KOPT-K1 (cell line): ENCODE data around the gene ADPRS.
A peak's percentile ranks its signal among the peaks of the same experiment; 100 is the strongest.

Source experiments
- H3K27ac ChIP-seq: fragments of 200-600 bp; sonication (generic); 2 replicates; pipeline ENCODE4 v1.5.1; 2016; ENCODE audit warnings: antibody characterized with exemption, mild to moderate bottlenecking, low read depth, low read length; ENCODE audit not compliant: poor library complexity, severe bottlenecking
- H3K36me3 ChIP-seq: fragments of 200-600 bp; sonication (generic); 2 replicates; pipeline ENCODE4 v1.5.1; 2017; ENCODE audit warnings: antibody characterized with exemption, mild to moderate bottlenecking, low read length, moderate library complexity; ENCODE audit not compliant: insufficient read depth
- H3K9me3 ChIP-seq: fragments of 200-600 bp; sonication (generic); 2 replicates; pipeline ENCODE4 v1.5.1; 2017; ENCODE audit warnings: antibody characterized with exemption, low read length, mild to moderate bottlenecking; ENCODE audit not compliant: insufficient read depth, poor library complexity, severe bottlenecking

ADPRS gene, protein sequence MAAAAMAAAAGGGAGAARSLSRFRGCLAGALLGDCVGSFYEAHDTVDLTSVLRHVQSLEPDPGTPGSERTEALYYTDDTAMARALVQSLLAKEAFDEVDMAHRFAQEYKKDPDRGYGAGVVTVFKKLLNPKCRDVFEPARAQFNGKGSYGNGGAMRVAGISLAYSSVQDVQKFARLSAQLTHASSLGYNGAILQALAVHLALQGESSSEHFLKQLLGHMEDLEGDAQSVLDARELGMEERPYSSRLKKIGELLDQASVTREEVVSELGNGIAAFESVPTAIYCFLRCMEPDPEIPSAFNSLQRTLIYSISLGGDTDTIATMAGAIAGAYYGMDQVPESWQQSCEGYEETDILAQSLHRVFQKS

DNA sequence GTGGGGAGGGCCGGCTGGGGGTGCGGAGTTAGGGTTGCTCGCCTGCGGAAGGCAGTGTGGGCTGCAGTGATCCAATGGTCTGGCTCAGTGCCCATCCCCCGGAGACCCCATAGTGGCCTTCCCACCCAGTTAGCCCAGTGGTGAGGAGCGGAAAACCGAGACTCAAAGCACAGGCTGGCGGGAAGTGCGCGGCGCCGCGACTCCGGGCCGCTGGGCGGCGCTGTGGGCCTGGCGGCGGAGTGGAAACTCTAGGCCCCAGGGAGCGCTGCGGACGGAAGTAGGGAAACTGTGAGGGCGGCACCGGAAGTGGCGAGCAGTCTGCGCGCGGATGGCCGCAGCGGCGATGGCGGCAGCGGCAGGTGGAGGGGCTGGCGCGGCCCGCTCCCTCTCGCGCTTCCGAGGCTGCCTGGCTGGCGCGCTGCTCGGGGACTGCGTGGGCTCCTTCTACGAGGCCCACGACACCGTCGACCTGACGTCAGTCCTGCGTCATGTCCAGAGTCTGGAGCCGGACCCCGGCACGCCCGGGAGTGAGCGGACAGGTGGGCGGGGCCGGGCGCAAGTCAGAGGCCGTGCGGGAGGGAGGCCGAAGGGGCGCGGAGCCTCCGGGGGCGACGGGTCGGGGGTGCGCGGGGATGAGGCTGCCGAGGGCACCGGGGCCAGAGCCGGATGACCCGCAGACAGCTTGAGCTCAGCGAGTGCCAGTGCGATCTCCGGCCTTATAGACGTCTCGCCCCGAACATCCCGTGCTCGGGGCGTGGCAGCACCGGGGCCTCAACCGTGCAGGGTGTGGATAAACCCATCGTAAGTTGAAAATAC lies at the start of gene ADPRS:
ADPRS (plus strand) TSS at position 316 of the 816 bp plus-strand sequence; CDS start at position 329, 13 bp downstream.
- H3K36me3 ChIP-seq: peaks cover 31% of the 10 kb centered on the region
- no peaks in the 10 kb centered on the region for H3K9me3 ChIP-seq
- peak within 1 kb of the TSS; percentile 75 for H3K27ac ChIP-seq

DNA sequence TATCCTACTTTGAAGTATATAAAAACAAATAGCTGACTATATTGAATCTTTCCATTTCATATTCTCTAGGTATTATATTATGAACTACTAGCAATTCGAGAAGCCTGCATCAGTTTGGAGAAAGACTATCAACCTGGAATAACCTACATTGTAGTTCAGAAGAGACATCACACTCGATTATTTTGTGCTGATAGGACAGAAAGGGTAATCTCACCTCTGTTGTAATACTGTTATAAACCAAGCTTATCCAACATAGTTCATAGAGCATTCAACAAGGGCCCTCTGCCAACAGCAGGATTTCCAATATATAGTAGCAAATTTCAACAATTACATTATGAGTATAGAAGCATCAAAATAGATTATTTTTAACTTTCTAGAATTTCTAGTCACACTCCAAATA lies 48.5 kb upstream of the ADPRS start:
- peaks cover 83% of the 10 kb centered on the region for H3K36me3 ChIP-seq
- no peak overlapping the region for H3K27ac ChIP-seq
- H3K9me3 ChIP-seq: no peaks in the 10 kb centered on the region

DNA sequence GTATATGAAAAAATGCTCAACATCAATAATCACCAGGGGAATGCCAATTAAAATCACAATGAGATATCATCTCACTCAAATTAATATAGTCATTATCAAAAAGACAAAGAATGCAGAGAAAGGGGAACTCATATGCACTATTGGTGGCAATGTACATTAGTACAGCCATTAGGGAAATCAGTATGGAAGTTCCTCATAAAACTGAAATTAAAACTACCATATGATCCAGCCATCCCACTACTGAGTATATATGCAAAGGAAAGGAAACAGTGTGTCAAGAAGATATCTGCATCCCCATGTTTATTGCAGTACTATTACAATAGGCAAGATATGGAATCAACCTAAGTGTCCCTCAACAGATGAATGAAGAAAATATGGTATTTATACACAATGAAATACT lies 36.9 kb upstream of the ADPRS start:
- H3K36me3 ChIP-seq: peaks cover 52% of the 10 kb centered on the region
- no peaks in the 10 kb centered on the region for H3K9me3 ChIP-seq
- no peak overlapping the region for H3K27ac ChIP-seq

DNA sequence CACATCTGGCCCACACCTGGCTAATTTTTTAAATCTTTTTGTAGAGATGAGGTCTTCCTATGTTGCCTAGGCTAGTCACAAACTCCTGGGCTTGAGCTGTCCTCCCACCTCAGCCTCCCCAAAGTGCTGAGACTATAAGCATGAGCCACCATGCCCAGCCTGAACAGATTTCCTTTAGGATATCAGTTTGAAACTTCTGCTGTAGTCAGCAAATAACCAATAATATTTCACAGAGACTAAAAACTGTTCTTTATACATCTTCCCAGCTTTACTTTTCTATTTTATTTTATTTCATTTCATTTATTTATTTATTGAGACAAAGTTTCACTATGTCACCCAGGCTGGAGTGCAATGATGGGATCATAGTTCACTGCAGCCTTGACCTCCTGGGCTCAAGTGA lies 34.7 kb upstream of the ADPRS start:
- Histone ChIP-seq H3K27ac (no peak overlapping the region), H3K9me3 (no peaks in the 10 kb centered on the region), H3K36me3 (peaks cover 35% of the 10 kb centered on the region)

DNA sequence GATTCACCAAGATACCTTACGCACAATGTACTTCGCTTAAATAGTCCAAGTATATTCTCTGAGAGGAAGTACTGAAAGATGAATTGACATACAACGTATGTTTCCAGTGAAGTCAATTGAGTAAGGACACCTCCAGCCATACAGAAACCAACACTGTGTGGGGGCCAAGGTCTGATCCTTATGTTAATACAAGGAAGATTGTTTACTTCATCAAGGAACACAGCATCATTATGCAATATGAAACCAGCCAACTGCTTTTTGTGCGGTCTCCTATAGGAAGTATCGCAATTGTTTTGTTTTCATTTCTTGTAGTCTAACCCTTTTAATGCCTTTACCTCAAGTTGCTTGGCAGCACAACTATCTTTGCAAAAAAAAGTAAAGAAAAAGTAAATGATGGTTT lies 33.0 kb upstream of the ADPRS start:
- Histone ChIP-seq H3K9me3 (no peaks in the 10 kb centered on the region), H3K27ac (no peak overlapping the region), H3K36me3 (peaks cover 31% of the 10 kb centered on the region)

DNA sequence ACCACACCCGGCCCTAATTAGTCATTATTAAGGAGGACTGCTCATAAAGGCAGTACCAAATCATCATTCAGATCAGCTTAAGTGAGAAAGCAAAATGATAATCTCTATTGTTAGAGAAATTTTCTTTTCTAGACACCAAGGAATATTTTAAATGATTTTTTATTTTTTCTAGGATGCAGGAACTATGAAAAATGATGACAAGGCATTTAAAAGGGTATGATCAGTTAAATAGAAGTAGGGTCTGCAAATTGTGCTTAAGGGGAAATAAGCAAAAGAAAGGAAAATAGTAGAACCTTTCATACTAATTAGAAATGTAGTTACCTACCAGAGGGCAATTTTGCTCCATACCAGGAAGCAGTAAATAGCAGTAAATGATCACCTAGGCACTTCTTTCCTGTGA lies 26.4 kb upstream of the ADPRS start:
- H3K27ac ChIP-seq: no peak overlapping the region
- H3K9me3 ChIP-seq: no peaks in the 10 kb centered on the region
- peaks cover 11% of the 10 kb centered on the region for H3K36me3 ChIP-seq

DNA sequence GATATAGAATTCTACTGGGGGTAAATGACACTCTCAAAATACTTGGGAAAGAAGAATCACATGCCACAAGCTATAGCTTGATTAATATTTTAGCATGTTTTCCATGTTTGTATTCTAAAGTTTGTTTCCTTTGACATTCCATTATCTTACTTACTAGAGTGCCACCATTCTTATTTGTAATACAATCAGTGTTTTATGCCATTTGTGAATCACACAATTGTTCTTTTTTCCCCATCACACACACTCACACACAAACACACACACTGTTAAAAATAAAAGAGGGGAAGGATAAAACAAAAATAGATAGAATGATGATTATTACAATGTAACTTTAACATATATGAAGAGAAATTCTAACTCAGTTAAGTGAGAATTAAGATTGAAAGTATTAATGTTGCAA lies 20.8 kb upstream of the ADPRS start:
- Histone ChIP-seq H3K9me3 (no peaks in the 10 kb centered on the region), H3K27ac (no peak overlapping the region), H3K36me3 (no peaks in the 10 kb centered on the region)

DNA sequence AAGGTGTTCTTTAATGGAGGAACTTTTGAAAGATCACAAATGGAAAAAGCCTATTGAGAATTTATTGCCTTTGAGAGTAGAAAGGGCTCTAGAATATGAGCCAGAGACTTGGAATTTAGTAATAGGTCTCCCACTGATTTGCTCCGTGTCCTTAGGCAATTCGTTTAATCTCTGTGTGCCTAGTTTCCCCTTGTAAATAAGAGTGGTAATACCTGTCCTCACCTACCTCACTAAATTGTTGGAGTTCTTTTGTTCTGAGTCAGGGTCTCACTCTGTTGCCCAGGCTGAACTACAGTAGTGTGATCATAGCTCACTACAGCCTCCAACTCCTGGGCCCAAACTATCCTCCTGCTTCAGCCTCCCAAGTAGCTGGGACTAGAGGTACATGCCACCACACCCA lies 19.8 kb upstream of the ADPRS start:
- no peaks in the 10 kb centered on the region for H3K9me3 ChIP-seq
- no peak overlapping the region for H3K27ac ChIP-seq
- no peaks in the 10 kb centered on the region for H3K36me3 ChIP-seq

DNA sequence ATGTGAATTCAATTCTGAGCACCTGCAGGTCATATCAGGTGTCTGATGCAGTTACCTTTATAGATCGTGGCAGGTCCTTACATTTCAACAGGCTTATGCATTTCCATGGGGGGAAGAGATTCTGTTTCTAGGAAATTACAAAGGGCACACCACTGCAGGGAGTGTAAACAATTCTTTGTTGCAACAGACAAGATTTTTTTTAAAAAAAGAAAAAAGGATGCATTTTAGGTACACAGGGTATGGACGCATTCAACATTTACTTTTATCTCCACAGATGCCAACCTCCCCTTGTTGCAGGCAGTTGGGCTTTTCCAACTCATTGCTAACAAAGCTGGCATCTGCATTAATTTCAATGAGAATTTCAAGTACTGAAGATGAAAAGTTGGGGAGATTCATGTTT lies 18.3 kb upstream of the ADPRS start:
- Histone ChIP-seq H3K36me3 (no peaks in the 10 kb centered on the region), H3K9me3 (no peaks in the 10 kb centered on the region), H3K27ac (no peak overlapping the region)

DNA sequence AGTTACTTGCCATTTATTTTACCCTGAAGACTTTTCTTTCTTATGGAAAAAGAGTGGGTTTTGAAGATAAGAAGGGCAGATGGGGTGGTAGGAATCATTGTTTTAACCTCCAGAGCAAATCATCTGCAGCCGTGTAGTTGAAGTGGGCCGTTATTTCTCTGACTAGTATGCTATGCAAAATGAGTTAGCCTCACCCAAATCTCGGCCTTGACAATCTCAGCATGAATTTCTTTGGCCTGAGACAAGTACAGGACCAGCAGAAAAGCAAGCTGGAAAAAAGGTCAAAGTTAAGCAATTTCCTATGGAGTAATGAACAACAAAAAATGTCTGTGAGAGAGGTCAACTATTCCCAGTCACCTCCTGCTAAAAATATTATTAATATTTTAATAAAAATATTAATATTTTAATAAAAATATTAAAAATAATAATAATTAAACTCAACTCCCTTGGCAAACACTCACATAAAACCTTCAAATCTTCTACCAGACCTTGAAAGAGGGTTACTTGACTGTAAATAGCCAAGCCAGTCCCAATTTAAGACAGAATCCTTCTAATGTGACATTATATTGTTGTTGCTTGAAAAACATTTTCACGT lies 11.6 kb upstream of the ADPRS start:
- Histone ChIP-seq H3K9me3 (no peaks in the 10 kb centered on the region), H3K36me3 (no peaks in the 10 kb centered on the region), H3K27ac (no peak overlapping the region)

DNA sequence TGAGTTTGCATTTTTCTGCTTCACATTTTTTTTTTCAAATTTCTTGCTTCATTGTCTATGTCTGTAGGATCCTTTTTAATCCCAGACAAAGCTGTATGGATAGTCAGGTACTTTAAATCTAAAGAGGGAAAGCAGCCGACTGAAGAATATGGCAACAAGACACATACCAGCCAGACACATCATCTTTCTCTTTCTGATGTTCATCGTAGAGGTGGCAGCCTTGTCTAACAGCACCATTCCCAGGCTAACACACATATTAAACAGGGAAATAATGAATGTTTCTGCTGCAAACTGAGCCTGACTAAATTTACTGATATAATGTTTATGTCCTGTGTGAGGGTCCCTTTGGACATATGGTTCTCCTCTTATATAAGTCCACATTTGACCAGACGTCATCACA lies 8.5 kb upstream of the ADPRS start:
- no peaks in the 10 kb centered on the region for H3K36me3 ChIP-seq
- no peaks in the 10 kb centered on the region for H3K9me3 ChIP-seq
- no peak overlapping the region for H3K27ac ChIP-seq

DNA sequence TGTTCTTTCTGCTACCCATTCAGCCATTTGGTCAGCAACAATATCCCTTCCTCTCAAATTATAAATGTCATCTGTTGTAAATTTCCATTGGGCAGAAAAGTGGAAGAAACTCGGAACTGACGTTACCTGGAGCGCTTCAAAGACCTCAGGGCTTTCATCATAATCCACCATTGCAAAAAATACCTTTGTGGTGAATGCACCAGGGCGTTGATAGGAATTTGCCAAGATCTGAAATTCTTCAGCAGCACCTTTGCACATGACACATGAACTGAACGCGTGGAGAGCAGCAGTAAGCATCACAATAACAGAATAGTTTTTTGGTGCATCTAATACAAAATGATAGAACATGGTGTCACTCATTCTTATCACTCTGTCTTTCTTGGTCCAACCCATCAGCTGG lies 7.9 kb upstream of the ADPRS start:
- no peaks in the 10 kb centered on the region for H3K9me3 ChIP-seq
- H3K27ac ChIP-seq: no peak overlapping the region

DNA sequence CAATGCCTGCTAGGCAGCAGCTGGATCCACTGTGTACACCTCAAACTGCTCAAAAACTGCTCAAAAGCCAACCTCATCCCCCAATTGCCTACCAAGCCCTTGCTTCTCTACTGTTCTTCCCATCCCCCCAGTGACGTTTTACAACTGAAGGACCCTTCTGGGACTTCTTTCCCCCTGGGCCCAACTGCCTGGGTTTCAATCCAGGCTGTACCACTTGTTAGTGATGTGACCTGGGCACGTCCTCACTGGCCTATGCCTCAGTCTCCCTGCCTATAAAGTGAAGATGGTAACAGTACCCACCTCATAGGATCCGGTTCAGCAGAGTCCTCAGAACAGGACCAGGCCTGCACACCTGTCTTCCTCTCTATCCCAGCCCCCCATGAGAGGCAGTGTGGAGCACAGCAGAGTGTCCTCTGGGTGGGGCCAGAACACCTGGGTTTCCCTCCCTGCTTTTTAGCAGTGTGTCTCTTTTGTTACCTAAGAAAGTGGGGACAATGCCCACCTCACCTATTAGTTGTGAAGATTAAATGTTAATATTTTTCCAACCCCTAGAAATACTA lies 6.7 kb upstream of the ADPRS start:
- no peaks in the 10 kb centered on the region for H3K36me3 ChIP-seq
- H3K9me3 ChIP-seq: no peaks in the 10 kb centered on the region
- no peak overlapping the region for H3K27ac ChIP-seq

More for the DNA sequence above, 7.9 kb upstream of the ADPRS start:
- no peaks in the 10 kb centered on the region for H3K36me3 ChIP-seq

DNA sequence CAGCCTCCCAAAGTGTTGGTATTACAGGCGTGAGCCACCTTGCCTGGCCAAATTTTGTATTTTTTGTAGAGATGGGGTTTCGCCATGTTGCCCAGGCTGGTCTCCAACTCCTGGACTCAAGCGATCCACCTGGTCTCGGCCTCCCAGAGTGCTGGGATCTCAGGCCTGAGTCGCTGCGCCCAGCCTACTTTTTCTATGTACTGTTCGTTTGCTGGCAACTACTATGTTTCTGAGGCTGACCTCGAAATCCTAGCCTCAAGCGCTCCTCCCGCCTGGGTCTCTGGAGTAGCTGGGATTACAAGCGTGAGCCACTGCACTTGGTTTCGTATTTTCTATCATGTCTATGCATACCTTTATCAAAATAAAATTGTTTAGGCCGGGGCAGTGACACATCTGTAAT lies 5.5 kb upstream of the ADPRS start:
- H3K9me3 ChIP-seq: no peaks in the 10 kb centered on the region

More for the DNA sequence above, 5.5 kb upstream of the ADPRS start:
- Histone ChIP-seq H3K36me3 (no peaks in the 10 kb centered on the region), H3K27ac (no peak overlapping the region)
